Effector memory CD4-positive, alpha-beta T cell (primary cell): ENCODE measurements around the gene COPS7B.

ENCODE experiments used
- DNase-seq, 3 donors: peaks; one replicate each; pipeline ENCODE4 v3.0.0-alpha.2; 2020
- H3K27ac ChIP-seq: 2 replicates; pipeline ENCODE4 v1.7.0; 2013; ENCODE audit warnings: mild to moderate bottlenecking, low read length, moderate library complexity; ENCODE audit not compliant: insufficient read depth, poor library complexity, severe bottlenecking
- H3K27me3 ChIP-seq: replicated peaks from 2 replicates; pipeline ENCODE4 v1.7.0; 2013; ENCODE audit warnings: mild to moderate bottlenecking, low read length; ENCODE audit not compliant: insufficient read depth, control insufficient read depth, poor library complexity, severe bottlenecking
- H3K36me3 ChIP-seq: 2 replicates; pipeline ENCODE4 v1.7.0; 2013; ENCODE audit warnings: mild to moderate bottlenecking, low read length, moderate library complexity; ENCODE audit not compliant: control insufficient read depth, insufficient read depth
- H3K4me1 ChIP-seq: 2 replicates; pipeline ENCODE4 v1.7.0; 2013; ENCODE audit warnings: low read length, mild to moderate bottlenecking; ENCODE audit not compliant: control insufficient read depth, insufficient read depth, poor library complexity, severe bottlenecking
- H3K4me3 ChIP-seq: 2 replicates; pipeline ENCODE4 v1.7.0; 2013; ENCODE audit warnings: low read length, low read depth, mild to moderate bottlenecking; ENCODE audit not compliant: insufficient read depth, poor library complexity, severe bottlenecking
- H3K9me3 ChIP-seq: 2 replicates; pipeline ENCODE4 v1.7.0; 2013; ENCODE audit warnings: mild to moderate bottlenecking, low read length, moderate library complexity; ENCODE audit not compliant: control insufficient read depth

Gene COPS7B

DNA sequence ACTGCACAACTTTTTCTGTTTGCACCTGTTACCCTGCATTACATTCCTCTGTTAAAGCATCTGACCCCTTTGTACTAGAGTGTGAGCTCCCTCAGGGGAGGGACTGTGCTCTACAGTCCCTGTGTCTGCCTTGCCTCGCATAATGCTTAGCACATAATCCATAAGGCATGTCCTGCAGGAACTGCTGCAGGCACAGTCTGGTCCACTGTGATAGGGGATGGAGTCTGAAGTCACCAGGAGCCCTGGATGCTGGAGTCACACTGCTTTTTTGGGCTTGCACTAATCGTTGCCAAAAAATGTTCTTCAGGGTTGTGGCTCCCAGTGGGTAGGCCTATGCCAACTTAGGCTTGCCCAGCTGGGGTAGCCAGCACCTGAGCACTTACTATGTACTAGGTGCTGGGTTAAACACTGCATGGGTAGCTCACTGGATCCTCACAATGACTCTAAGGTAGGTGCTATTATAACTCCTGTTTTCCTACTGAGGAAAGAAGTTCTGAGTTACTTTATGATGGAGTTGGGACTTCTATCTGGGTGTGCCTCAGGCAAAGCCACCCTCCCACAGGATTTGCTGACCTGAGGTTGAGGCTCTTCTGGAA is 33.3 kb downstream of the COPS7B start:
- Histone ChIP-seq H3K9me3 (no peaks in the 10 kb centered on the region), H3K36me3 (no peaks in the 10 kb centered on the region), H3K4me3 (no peak overlapping the region), H3K27ac (no peak overlapping the region), H3K4me1 (no peaks in the 10 kb centered on the region), H3K27me3 (no peaks in the 10 kb centered on the region)
- no peak for DNase-seq

DNA sequence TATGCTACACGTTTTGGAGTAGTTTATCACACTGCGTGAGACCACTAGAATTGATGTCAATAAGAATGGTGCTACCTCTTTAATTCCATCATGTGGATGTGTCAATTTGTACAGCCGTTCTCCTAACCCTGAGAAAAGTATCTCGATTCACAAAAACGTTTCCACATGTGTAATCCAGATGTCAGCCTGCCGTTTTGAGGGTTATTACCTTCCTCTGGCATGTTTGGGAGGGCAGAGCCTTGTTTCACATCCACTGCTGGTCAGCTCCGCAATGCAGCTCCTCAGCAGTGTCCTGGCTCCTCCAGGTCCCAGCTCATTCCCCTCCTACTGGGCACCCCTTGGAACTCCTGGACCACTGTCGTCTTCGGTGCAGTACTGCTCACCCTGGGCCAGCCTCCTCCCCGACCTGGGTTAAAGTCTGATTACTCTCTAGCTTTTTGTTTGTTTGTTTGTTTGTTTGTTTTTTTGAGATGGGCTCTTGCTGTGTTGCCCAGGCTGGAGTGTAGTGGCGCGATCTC is 34.6 kb downstream of the COPS7B start:
- no peaks in the 10 kb centered on the region for H3K27me3 ChIP-seq
- H3K9me3 ChIP-seq = no peaks in the 10 kb centered on the region
- H3K4me1 ChIP-seq = no peaks in the 10 kb centered on the region
- H3K36me3 ChIP-seq = no peaks in the 10 kb centered on the region
- no peak for DNase-seq
- no peak overlapping the region for H3K4me3 ChIP-seq
- H3K27ac ChIP-seq = no peak overlapping the region

GRCh38 chr2:231821908-231822307 is 35.7 kb downstream of the COPS7B start:
- Histone ChIP-seq H3K4me1 (no peaks in the 10 kb centered on the region), H3K36me3 (no peaks in the 10 kb centered on the region), H3K9me3 (no peaks in the 10 kb centered on the region), H3K27me3 (no peaks in the 10 kb centered on the region), H3K4me3 (no peak overlapping the region), H3K27ac (no peak overlapping the region)
- DNase-seq = no peak

DNA sequence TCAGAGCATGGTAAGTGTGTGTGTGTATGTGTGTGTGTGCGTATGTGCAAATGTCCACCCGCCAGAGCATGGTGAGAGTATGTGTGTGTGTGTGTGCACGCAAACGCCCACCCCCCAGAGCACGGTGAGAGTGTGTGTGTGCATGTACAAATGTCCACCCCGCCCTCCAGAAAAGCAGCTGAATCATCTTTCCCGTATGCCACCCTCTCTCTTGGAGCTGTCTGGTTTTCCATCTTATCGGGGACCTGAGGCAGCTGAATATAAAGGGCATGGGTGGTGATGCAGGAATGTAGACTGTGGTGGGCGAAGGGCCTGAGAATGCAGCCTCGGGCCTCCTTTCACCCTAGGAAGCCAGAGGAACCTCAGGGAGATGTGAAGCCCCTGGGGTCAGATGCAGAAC is 66.9 kb downstream of the COPS7B start:
- no peak overlapping the region for H3K4me3 ChIP-seq
- no peaks in the 10 kb centered on the region for H3K36me3 ChIP-seq
- no peak overlapping the region for H3K27ac ChIP-seq
- H3K4me1 ChIP-seq = no peaks in the 10 kb centered on the region
- no peak for DNase-seq
- no peaks in the 10 kb centered on the region for H3K9me3 ChIP-seq
- H3K27me3 ChIP-seq = no peaks in the 10 kb centered on the region

DNA sequence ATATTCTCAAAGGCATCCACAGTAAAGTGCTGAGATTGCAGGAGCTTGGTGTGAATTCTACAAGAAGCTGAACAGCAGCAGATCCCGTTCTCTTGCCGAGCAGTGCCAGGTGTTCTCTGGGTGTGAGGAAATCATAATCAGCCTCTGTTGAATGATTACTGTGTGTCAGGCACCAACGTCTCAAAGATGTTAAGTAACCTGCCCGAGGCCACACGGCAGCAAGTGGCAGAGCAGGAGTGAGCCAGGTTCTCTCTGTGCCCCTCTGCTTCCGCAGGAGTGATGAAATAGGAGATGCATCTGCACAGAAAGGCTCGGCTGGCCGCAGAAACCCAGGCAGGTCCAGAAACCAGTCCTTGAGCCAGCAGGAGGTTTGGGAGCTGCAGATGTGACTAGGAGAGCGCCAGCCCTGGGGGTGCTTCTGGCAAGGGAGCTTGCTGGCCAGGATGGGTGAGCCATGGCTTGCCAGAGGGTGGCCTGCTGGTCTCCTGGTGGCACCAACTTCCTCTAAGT is 68.4 kb downstream of the COPS7B start:
- Histone ChIP-seq H3K4me1 (no peaks in the 10 kb centered on the region), H3K27ac (no peak overlapping the region), H3K27me3 (no peaks in the 10 kb centered on the region), H3K4me3 (no peak overlapping the region), H3K9me3 (no peaks in the 10 kb centered on the region), H3K36me3 (no peaks in the 10 kb centered on the region)
- DNase-seq = no peak

- Histone ChIP-seq H3K27me3 (no peaks in the 10 kb centered on the region), H3K4me1 (no peaks in the 10 kb centered on the region), H3K4me3 (no peak overlapping the region), H3K36me3 (no peaks in the 10 kb centered on the region), H3K9me3 (no peaks in the 10 kb centered on the region), H3K27ac (no peak overlapping the region)
- no peak for DNase-seq
Measured at GRCh38 chr2:231856959-231857358, 70.7 kb downstream of the COPS7B start.
